ENCODE measurements around the gene PNPLA3. TPM values are rescaled to one million over a fixed set of nuclear protein-coding genes. Genes with fewer than 3 reads are reported as not detected.

PNPLA3 gene
- total and polyA plus RNA-seq, 11 donors = 0.11 to 1.9 (median 0.18) TPM; not detected in 5

DNA sequence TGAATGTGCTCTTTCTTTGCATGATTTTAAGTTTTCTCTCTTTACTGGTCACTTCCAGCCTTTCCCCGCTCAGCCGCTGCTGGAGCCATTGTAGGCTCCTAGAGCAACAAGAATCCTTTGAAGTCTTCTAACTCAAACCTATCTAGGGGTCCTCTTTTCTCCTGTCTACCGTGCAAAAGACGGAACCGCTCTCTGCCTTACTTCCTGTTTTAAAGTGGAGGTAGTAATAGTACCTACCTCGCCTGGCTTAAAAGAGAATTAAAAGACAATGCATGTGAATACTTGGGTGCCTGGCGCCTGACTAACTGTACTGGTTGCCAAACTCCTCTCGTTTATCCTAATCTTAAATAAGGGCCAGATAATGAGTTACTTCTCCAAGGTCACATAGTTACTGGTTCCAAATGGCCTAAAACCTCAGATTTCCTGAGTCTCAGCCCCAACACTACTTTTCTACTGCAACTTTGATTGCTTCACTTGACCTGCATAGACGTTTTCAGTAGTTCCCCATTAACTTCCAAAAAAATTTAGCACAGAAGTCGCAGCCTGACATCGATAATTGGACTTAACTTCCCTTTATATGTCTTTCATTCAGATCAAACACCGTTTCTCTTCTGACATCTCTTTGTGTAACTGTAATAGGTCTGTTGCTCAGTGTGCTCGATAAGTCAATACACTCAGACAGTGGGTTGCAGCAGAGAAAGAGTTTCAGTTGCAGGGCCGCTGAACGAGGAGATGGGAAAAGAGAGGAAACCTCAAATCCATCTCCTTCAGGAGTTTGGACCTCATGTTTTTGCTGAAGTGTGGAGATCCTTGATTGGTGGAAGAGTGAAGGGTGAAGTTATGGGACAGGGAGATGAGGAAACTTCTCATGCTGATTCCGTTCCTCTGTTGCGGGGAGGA is 32.5 kb downstream of the PNPLA3 start:
- H3K36me3 ChIP-seq = no peaks in the 10 kb centered on the region
- TF ChIP-seq, protein P1, sequence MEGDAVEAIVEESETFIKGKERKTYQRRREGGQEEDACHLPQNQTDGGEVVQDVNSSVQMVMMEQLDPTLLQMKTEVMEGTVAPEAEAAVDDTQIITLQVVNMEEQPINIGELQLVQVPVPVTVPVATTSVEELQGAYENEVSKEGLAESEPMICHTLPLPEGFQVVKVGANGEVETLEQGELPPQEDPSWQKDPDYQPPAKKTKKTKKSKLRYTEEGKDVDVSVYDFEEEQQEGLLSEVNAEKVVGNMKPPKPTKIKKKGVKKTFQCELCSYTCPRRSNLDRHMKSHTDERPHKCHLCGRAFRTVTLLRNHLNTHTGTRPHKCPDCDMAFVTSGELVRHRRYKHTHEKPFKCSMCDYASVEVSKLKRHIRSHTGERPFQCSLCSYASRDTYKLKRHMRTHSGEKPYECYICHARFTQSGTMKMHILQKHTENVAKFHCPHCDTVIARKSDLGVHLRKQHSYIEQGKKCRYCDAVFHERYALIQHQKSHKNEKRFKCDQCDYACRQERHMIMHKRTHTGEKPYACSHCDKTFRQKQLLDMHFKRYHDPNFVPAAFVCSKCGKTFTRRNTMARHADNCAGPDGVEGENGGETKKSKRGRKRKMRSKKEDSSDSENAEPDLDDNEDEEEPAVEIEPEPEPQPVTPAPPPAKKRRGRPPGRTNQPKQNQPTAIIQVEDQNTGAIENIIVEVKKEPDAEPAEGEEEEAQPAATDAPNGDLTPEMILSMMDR (IDR thresholded peaks at IDR 0.05) = no peak
- TF ChIP-seq POLR2A (IDR thresholded peaks at IDR 0.05) = no peak
- H3K27ac ChIP-seq = peak overlapping the region; percentile 73 to 94 (median 91)
- H3K27me3 ChIP-seq = peaks cover 0 to 5% (median 0%) of the 10 kb centered on the region in 9 donors
- DNase-seq (no peak), ATAC-seq (peak in 1 of 4 donors; percentile 4)
- no peaks in the 10 kb centered on the region for H3K9me3 ChIP-seq
- intact Hi-C loops (cut with DNase I) = no loop called here
- WGBS, 4 donors = 40 to 43% (median 41%) methylated on average over 17 of the region's 17 CpGs
- peak overlapping the region; percentile 52 to 97 (median 84) for H3K4me3 ChIP-seq
- H3K4me1 ChIP-seq = peaks cover 0 to 35% (median 30%) of the 10 kb centered on the region in 12 donors

DNA sequence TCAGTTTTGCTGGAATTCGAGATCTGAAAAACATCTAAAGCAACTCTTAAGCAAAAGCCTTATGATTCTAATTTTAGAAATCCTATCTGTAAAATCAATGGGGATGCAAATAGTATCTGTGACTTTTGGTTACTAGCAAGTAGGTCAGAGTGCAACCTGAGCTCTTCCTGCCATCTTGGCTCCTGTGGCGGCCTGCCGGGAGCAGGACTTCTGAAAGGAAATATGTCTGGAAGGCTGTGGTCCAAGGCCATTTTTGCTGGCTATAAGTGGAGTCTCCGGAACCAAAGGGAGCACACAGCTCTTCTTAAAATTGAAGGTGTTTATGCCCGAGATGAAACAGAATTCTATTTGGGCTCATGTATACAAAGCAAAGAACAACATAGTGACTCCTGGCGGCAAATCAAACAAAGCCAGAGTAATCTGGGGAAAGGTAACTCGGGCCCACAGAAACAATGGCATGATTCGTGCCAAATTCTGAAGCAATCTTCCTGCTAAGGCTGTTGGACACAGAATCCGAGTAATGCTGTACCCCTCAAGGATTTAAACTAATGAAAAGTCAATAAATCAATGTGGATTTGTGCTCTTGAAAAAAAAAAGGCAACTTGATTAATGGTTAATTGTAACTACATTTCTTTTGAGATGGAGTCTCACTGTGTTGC is 33.3 kb downstream of the PNPLA3 start:
- Histone ChIP-seq H3K36me3 (no peaks in the 10 kb centered on the region), H3K9me3 (no peaks in the 10 kb centered on the region), H3K4me1 (peaks cover 0 to 37% (median 30%) of the 10 kb centered on the region in 12 donors), H3K27ac (peak overlapping the region in 8 of 12 donors; percentile 9 to 90 (median 16)), H3K4me3 (peak overlapping the region in 9 of 12 donors; percentile 66 to 97 (median 85)), H3K27me3 (peaks cover 0 to 5% (median 0%) of the 10 kb centered on the region in 9 donors)
- DNase-seq (peak in 1 of 5 donors; percentile 37), ATAC-seq (no peak)
- WGBS, 4 donors = 61 to 70% (median 64%) methylated on average over 9 of the region's 9 CpGs
- intact Hi-C loops (cut with DNase I) = no loop called here
- TF ChIP-seq POLR2A (IDR thresholded peaks at IDR 0.05) = no peak
- TF ChIP-seq, protein P1 (IDR thresholded peaks at IDR 0.05) = peak in 1 of 12 donors; percentile 23

DNA sequence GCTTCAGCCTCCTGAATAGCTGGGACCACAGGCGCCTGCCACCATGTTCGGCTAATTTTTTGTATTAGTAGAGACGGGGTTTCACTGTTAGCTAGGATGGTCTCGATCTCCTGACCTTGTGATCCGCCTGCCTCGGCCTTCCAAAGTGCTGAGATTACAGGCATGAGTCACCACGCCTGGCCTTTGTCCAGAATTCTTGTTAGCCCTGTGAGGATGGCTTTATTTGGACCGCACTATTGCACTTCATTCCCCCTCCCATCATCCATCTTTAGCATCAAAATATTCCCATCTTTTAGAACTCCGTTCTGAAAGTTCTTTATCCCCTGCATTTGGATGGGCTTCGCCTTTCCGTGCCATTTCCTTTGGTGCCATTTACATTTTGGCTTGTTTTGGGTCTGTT is 34.3 kb downstream of the PNPLA3 start:
- no peak overlapping the region for H3K4me3 ChIP-seq

More for the DNA sequence above, 34.3 kb downstream of the PNPLA3 start:
- 76 to 78% (median 76%) methylated on average over 11 of the region's 11 CpGs for WGBS, 4 donors
- Histone ChIP-seq H3K9me3 (no peaks in the 10 kb centered on the region), H3K4me1 (peaks cover 0 to 37% (median 30%) of the 10 kb centered on the region in 12 donors), H3K27ac (peak overlapping the region in 1 of 12 donors; percentile 5), H3K36me3 (peaks cover 0 to under 1% (median 0%) of the 10 kb centered on the region in 9 donors), H3K27me3 (no peaks in the 10 kb centered on the region)
- intact Hi-C loops (cut with DNase I) = no loop called here
- DNase-seq = no peak
- TF ChIP-seq, protein P1 (IDR thresholded peaks at IDR 0.05) = no peak
- no peak for TF ChIP-seq POLR2A (IDR thresholded peaks at IDR 0.05)
- no peak for ATAC-seq

Measured in heart left ventricle (tissue), 16 donors.